ENCODE results near the gene ZNF407. TPM values are rescaled to one million over a fixed set of nuclear protein-coding genes. Genes with fewer than 3 reads are reported as not detected.
"Not testable (repeated sequence)": the region's sequence is repeated elsewhere in the genome, so short reads cannot be mapped to it uniquely, and the experiment has no call there.

Gene ZNF407
- polyA plus RNA-seq, 1 experiment, result 5.8 TPM

- H3K27me3 ChIP-seq (ENCODE audit: control insufficient read depth, insufficient read depth, low read length), result peaks cover 2% of the 10 kb centered on the region
- no peak overlapping the region for H3K27ac ChIP-seq (ENCODE audit: low read depth, low read length)
- TF ChIP-seq CTCF (IDR thresholded peaks at IDR 0.05; ENCODE audit: low read depth, low read length), result no peak
- CTCF ChIA-PET, result no interaction called here
- no peak for DNase-seq (ENCODE audit: low read depth, low spot score)
- no peak overlapping the region for H3K4me3 ChIP-seq (ENCODE audit: low read depth, low read length)
- H3K9me3 ChIP-seq (ENCODE audit: control insufficient read depth, insufficient read depth, low read length), result peaks cover 30% of the 10 kb centered on the region
- POLR2A ChIA-PET, result no interaction called here
These were observed 478.6 kb downstream of the ZNF407 start for GRCh38 chr18:75076286-75076685.

DNA sequence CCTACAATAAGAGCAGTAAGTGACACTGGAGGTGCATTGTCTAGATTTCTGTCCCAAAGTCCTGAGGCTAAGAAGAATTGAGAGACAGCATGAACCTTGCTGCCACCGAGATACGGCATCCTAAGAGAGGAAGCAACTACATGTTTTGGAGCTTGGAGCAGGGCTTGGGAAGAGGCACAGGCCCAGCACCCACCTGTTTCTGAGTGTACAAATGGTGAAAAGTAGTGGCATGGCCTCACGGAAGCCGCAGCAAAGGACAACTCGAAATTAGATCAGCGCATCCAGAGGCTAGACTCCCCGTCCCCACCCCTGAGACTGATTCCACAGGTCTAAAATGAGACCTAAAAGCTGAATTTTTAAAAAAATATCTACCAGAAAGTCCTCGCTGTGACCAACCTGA lies 483.8 kb downstream of the ZNF407 start:
- POLR2A ChIA-PET, result no interaction called here

DNA sequence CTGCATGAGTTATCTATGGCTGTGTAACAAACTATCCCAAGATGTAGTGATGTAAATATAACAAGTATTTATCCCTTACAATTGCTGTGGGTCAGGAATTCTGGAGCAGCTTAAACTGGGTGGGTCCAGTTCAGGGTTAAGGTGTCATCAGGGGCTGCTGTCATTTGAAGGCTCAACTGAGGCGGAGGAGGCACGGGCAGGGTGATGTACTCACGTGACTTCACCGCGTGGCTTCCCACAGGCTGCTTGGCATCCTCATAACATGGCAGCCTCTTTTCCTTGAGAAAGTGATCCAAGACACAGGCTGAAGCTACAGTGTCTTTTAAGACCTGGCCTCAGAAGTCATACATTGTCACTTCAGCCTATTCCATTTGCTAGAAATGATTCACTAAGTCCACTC lies 485.5 kb downstream of the ZNF407 start:
- POLR2A ChIA-PET, result no interaction called here
- H3K9me3 ChIP-seq (ENCODE audit: control insufficient read depth, insufficient read depth, low read length), result peaks cover 18% of the 10 kb centered on the region
- no peak for TF ChIP-seq CTCF (IDR thresholded peaks at IDR 0.05; ENCODE audit: low read depth, low read length)

More for the DNA sequence above, 483.8 kb downstream of the ZNF407 start:
- CTCF ChIA-PET, result no interaction called here
- no peak overlapping the region for H3K27ac ChIP-seq (ENCODE audit: low read depth, low read length)
- no peak for TF ChIP-seq CTCF (IDR thresholded peaks at IDR 0.05; ENCODE audit: low read depth, low read length)
- H3K27me3 ChIP-seq (ENCODE audit: control insufficient read depth, insufficient read depth, low read length), result peaks cover 2% of the 10 kb centered on the region
- H3K9me3 ChIP-seq (ENCODE audit: control insufficient read depth, insufficient read depth, low read length), result peaks cover 11% of the 10 kb centered on the region
- DNase-seq (ENCODE audit: low read depth, low spot score), result no peak
- H3K4me3 ChIP-seq (ENCODE audit: low read depth, low read length), result no peak overlapping the region

GRCh38 chr18:75083761-75084160 lies 486.1 kb downstream of the ZNF407 start:
- ChIA-PET CTCF (no interaction called here), POLR2A (no interaction called here)
- Histone ChIP-seq H3K27ac (ENCODE audit: low read depth, low read length) (no peak overlapping the region), H3K9me3 (ENCODE audit: control insufficient read depth, insufficient read depth, low read length) (peaks cover 18% of the 10 kb centered on the region), H3K4me3 (ENCODE audit: low read depth, low read length) (no peak overlapping the region), H3K27me3 (ENCODE audit: control insufficient read depth, insufficient read depth, low read length) (no peaks in the 10 kb centered on the region)
- DNase-seq (ENCODE audit: low read depth, low spot score), result no peak
- TF ChIP-seq CTCF (IDR thresholded peaks at IDR 0.05; ENCODE audit: low read depth, low read length), result no peak

More for the DNA sequence above, 485.5 kb downstream of the ZNF407 start:
- DNase-seq (ENCODE audit: low read depth, low spot score), result no peak
- Histone ChIP-seq H3K27ac (ENCODE audit: low read depth, low read length) (no peak overlapping the region), H3K4me3 (ENCODE audit: low read depth, low read length) (no peak overlapping the region), H3K27me3 (ENCODE audit: control insufficient read depth, insufficient read depth, low read length) (no peaks in the 10 kb centered on the region)
- CTCF ChIA-PET, result no interaction called here

DNA sequence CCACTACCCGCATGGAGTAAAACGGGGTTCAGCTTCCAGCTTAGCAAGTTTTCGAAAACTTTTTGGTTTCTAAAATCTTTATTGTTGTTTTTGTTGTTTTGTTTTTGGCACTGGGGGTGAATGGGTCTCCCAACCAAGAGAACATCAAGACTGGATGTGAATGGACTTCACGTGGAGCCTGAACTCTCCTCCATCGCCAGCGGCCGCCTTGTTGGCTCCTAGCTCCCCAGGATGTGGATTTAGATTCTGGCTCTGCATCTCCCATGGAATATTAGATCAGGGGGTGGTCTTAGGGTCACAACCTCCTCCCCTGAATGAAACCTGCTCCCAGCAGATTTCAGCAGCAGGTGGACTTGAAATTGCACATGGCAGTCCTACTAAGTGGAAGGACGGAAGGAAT lies 488.0 kb downstream of the ZNF407 start:
- DNase-seq (ENCODE audit: low read depth, low spot score); POLR2A ChIA-PET; H3K27me3 ChIP-seq (ENCODE audit: control insufficient read depth, insufficient read depth, low read length); H3K27ac ChIP-seq (ENCODE audit: low read depth, low read length); H3K4me3 ChIP-seq (ENCODE audit: low read depth, low read length); CTCF ChIA-PET: not testable (repeated sequence)
- peaks cover 27% of the 10 kb centered on the region for H3K9me3 ChIP-seq (ENCODE audit: control insufficient read depth, insufficient read depth, low read length)

DNA sequence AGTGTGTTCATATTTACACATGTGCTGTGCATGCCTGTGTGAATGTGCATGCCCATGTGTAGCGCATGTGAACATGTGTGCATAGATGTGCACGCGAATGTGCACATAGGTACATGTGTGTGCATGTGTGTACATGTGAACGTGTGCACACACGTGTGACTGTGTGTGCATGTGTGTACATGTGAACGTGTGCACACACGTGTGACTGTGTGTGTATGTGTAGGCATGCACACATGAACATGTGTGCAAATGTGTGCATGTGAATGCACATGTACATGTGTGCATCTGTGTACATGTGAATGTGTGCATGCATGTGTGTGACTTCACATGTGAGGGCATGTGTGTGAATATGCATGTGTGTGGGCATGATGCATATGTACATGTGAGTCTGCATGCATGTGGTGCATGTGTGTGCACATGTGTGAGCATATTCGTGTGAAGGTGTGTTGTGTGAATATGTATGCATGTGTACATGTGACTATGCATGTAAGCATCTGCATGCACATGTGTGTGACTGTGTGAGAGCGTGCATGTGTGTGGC lies 488.9 kb downstream of the ZNF407 start:
- CTCF ChIA-PET, result no interaction called here
- no peak overlapping the region for H3K4me3 ChIP-seq (ENCODE audit: low read depth, low read length)

More for the DNA sequence above, 488.9 kb downstream of the ZNF407 start:
- TF ChIP-seq CTCF (IDR thresholded peaks at IDR 0.05; ENCODE audit: low read depth, low read length), result no peak
- H3K9me3 ChIP-seq (ENCODE audit: control insufficient read depth, insufficient read depth, low read length), result peaks cover 27% of the 10 kb centered on the region
- no peaks in the 10 kb centered on the region for H3K27me3 ChIP-seq (ENCODE audit: control insufficient read depth, insufficient read depth, low read length)
- POLR2A ChIA-PET, result no interaction called here
- no peak overlapping the region for H3K27ac ChIP-seq (ENCODE audit: low read depth, low read length)
- DNase-seq (ENCODE audit: low read depth, low spot score), result no peak
